ENCODE results near the gene PWWP2A. TPM values are rescaled to one million over a fixed set of nuclear protein-coding genes. Genes with fewer than 3 reads are reported as not detected.

The PWWP2A gene
- polyA plus RNA-seq, 1 experiment = 15.1 TPM

DNA sequence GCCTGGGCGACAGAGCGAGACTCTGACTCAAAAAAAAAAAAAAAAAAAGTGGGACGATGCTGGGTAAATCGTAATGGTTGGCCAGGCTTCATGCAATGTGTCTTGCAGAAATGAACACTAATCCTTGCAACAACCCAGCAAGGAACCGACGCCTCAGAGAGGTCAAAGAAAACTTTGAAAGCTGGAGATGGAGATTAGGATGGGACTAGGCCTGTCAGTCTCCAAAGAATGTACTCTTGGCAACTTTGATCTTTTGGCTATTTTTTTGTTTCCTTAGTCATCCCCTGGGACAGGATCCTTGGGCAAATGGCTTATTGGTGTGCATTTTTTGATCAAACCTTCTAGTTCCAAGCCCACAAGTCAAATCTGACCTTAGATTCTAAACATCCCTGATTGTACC is 10.6 kb upstream of the PWWP2A start:
- Histone ChIP-seq H3K4me3 (ENCODE audit: low read depth, low read length) (no peak overlapping the region), H3K9me3 (ENCODE audit: control insufficient read depth, insufficient read depth, low read length) (peaks cover 3% of the 10 kb centered on the region; the same call in 1 of the 2 replicates), H3K27ac (ENCODE audit: low read depth, low read length) (no peak overlapping the region), H3K27me3 (ENCODE audit: control insufficient read depth, insufficient read depth, low read length) (no peaks in the 10 kb centered on the region)
- ChIA-PET POLR2A (interaction anchor here (0.7 kb wide), 1 partner anchor 66 kb away, joined by 3 read pairs; no protein-coding TSS in a partner anchor), CTCF (no interaction called here)
- DNase-seq (ENCODE audit: low read depth, low spot score) = no peak
- TF ChIP-seq, protein P1, sequence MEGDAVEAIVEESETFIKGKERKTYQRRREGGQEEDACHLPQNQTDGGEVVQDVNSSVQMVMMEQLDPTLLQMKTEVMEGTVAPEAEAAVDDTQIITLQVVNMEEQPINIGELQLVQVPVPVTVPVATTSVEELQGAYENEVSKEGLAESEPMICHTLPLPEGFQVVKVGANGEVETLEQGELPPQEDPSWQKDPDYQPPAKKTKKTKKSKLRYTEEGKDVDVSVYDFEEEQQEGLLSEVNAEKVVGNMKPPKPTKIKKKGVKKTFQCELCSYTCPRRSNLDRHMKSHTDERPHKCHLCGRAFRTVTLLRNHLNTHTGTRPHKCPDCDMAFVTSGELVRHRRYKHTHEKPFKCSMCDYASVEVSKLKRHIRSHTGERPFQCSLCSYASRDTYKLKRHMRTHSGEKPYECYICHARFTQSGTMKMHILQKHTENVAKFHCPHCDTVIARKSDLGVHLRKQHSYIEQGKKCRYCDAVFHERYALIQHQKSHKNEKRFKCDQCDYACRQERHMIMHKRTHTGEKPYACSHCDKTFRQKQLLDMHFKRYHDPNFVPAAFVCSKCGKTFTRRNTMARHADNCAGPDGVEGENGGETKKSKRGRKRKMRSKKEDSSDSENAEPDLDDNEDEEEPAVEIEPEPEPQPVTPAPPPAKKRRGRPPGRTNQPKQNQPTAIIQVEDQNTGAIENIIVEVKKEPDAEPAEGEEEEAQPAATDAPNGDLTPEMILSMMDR (IDR thresholded peaks at IDR 0.05; ENCODE audit: low read depth, low read length) = no peak

DNA sequence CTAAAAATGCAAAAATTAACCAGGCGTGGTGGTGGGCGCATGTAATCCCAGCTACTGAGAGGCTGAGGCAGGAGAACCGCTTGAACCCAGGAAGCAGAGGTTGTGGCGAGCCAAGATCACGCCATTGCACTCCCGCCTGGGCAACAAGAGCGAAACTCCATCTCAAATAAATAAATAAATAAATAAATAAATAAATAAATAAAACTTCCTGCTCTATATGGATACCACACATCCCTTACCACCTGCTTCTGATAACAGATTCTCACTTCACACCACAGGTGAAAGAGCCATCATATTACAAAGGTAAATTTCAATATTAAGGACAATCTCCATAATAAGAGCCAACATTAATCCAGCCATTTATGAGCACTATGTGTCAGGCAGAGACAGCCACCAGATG is 9.4 kb upstream of the PWWP2A start:
- H3K27ac ChIP-seq (ENCODE audit: low read depth, low read length) = no peak overlapping the region
- ChIA-PET POLR2A (no interaction called here), CTCF (no interaction called here)
- peaks cover 3% of the 10 kb centered on the region; the same call in 1 of the 2 replicates for H3K9me3 ChIP-seq (ENCODE audit: control insufficient read depth, insufficient read depth, low read length)
- no peaks in the 10 kb centered on the region for H3K27me3 ChIP-seq (ENCODE audit: control insufficient read depth, insufficient read depth, low read length)
- no peak overlapping the region for H3K4me3 ChIP-seq (ENCODE audit: low read depth, low read length)
- no peak for DNase-seq (ENCODE audit: low read depth, low spot score)
- TF ChIP-seq, protein P1 (IDR thresholded peaks at IDR 0.05; ENCODE audit: low read depth, low read length) = no peak

DNA sequence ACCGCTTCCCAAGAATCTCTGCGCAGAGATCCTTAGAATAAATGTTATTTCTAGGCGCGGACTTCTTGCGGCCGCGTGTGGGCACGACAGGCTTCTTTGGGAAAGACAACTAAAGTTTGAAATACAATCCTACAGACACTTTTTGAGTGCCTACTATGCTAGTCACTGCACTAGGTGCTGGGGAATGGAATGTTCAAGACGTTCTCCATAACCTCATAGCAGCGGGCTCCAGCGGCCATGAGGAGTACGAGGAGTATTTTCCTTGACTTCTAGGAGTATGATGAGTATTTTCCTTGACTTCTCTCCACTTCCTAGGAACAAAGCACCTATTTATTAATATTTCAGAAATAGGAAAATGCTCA is 636 bp upstream of the PWWP2A start:
- DNase-seq (ENCODE audit: low read depth, low spot score) = no peak
- H3K9me3 ChIP-seq (ENCODE audit: control insufficient read depth, insufficient read depth, low read length) = no peaks in the 10 kb centered on the region
- H3K27ac ChIP-seq (ENCODE audit: low read depth, low read length) = no peak overlapping the region
- TF ChIP-seq, protein P1 (IDR thresholded peaks at IDR 0.05; ENCODE audit: low read depth, low read length) = peak; percentile 33
- no peak overlapping the region for H3K4me3 ChIP-seq (ENCODE audit: low read depth, low read length)
- H3K27me3 ChIP-seq (ENCODE audit: control insufficient read depth, insufficient read depth, low read length) = no peaks in the 10 kb centered on the region
- ChIA-PET POLR2A (no interaction called here), CTCF (no interaction called here)

DNA sequence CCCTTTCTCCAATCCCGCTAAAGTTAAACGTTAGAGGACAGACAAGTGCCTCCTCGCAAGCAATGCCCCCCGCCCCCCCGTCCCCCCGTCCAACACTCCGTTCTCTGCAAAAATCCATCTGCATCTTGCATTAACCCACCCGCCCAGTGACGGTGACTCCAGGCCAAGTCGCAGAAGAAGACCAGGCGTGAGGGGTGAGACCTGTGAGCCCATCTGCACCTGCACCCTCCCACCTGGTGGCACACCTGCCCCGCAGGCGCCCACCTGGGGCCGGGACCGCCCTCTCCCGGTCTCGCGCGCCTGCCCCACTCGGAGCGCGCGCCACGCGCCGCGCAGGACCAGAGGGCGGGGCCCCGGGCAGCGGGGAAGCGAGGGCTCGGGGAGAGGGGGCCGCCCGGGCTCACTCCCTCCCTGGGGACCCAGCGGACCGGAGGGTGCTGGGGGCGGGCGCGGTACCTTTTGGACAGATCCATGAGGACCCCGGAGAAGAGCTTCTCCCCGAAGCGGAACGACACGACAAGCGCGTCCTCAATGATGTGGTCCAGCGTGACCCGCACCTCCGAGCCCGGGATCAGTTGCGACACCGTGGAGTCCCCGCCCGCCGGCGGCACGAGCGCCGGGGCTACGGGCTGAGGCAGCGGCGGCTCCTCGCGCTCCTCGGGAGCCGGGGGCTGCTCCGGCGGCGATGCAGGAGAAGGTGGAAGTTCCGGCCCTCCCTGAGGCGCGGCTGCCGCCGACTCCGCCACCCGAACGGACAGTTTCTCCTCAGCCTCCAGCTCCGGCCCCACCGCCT is 705 bp downstream of the PWWP2A start:
- TF ChIP-seq, protein P1 (IDR thresholded peaks at IDR 0.05; ENCODE audit: low read depth, low read length) = no peak
- no peak for DNase-seq (ENCODE audit: low read depth, low spot score)
- Histone ChIP-seq H3K27ac (ENCODE audit: low read depth, low read length) (peak overlapping the region; percentile 57), H3K27me3 (ENCODE audit: control insufficient read depth, insufficient read depth, low read length) (no peaks in the 10 kb centered on the region), H3K9me3 (ENCODE audit: control insufficient read depth, insufficient read depth, low read length) (no peaks in the 10 kb centered on the region), H3K4me3 (ENCODE audit: low read depth, low read length) (peak overlapping the region; percentile 92)
- POLR2A ChIA-PET = interaction anchor here (0.6 to 1.4 kb wide), 9 partner anchors 12 to 301 kb away, joined by 3 to 11 read pairs (median 3); no protein-coding TSS in a partner anchor
- CTCF ChIA-PET = interaction anchor here (0.6 to 1.3 kb wide), 5 partner anchors 9 to 98 kb away, joined by 3 to 4 read pairs (median 4); no protein-coding TSS in a partner anchor

DNA sequence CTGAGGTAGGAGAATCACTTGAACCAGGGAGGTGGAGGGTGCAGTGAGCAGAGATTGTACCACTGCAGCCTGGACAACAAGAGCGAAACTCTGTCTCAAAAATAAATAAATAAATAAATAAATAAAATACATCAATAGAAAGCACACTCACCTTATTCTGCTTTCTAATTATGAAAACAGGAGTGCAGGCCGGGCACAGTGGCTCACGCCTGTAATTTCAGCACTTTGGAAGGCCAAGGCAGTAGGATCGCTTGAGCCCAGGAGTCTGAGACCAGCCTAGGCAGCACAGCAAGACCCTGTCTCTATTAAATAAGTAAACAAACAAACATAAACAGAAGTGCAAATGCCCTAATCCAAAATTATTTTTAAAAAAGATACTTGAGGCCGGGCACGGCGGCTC is 2.3 kb downstream of the PWWP2A start:
- ChIA-PET POLR2A (no interaction called here), CTCF (interaction anchor here (1.3 kb wide), 1 partner anchor 95 kb away, joined by 3 read pairs; no protein-coding TSS in a partner anchor)
- no peaks in the 10 kb centered on the region for H3K27me3 ChIP-seq (ENCODE audit: control insufficient read depth, insufficient read depth, low read length)
- no peaks in the 10 kb centered on the region; the same call in 1 of the 2 replicates for H3K9me3 ChIP-seq (ENCODE audit: control insufficient read depth, insufficient read depth, low read length)
- H3K4me3 ChIP-seq (ENCODE audit: low read depth, low read length) = no peak overlapping the region
- TF ChIP-seq, protein P1 (IDR thresholded peaks at IDR 0.05; ENCODE audit: low read depth, low read length) = no peak
- H3K27ac ChIP-seq (ENCODE audit: low read depth, low read length) = no peak overlapping the region
- no peak for DNase-seq (ENCODE audit: low read depth, low spot score)

Measured in AG04450 (cell line).